Measurements from ENCODE around the gene NCAPD2.

NCAPD2 gene

GRCh38 chr12:6493497-6494257, at the start of gene NCAPD2:
TSS of gene NCAPD2 (plus strand) at chr12:6494102. CDS start at chr12:6495099, 997 bp downstream.
- DNase-seq (ENCODE audit: low read depth): peak; percentile 94

- DNase-seq (ENCODE audit: low read depth): no peak
Observed at GRCh38 chr12:6444704-6445688, 48.9 kb upstream of the NCAPD2 start, which contains the start of gene CD27. TSS of gene CD27 (plus strand) at chr12:6444955. CDS start at chr12:6445096, 141 bp downstream.

- DNase-seq (ENCODE audit: low read depth): no peak
Observed at GRCh38 chr12:6450091-6450868, 43.6 kb upstream of the NCAPD2 start.

- no peak for DNase-seq (ENCODE audit: low read depth)
Observed at GRCh38 chr12:6450869-6451347, 43.0 kb upstream of the NCAPD2 start.

GRCh38 chr12:6451348-6452244, 42.3 kb upstream of the NCAPD2 start, which contains the start of gene TAPBPL:
TSS of gene TAPBPL (plus strand) at chr12:6452042. CDS start at chr12:6452249, 207 bp downstream.
- DNase-seq (ENCODE audit: low read depth): peak; percentile 77

GRCh38 chr12:6452245-6452943, 41.5 kb upstream of the NCAPD2 start:
- DNase-seq (ENCODE audit: low read depth): no peak

GRCh38 chr12:6452944-6453630, 40.8 kb upstream of the NCAPD2 start:
- DNase-seq (ENCODE audit: low read depth): no peak

GRCh38 chr12:6457220-6457945, 36.5 kb upstream of the NCAPD2 start:
- DNase-seq (ENCODE audit: low read depth): no peak

- DNase-seq (ENCODE audit: low read depth): no peak
Observed at GRCh38 chr12:6458281-6459003, 35.5 kb upstream of the NCAPD2 start.

GRCh38 chr12:6459004-6459337, 34.9 kb upstream of the NCAPD2 start:
- DNase-seq (ENCODE audit: low read depth): no peak

- no peak for DNase-seq (ENCODE audit: low read depth)
Observed at GRCh38 chr12:6460751-6461371, 33.0 kb upstream of the NCAPD2 start.

GRCh38 chr12:6461401-6462233, 32.3 kb upstream of the NCAPD2 start:
- peak; percentile 83 for DNase-seq (ENCODE audit: low read depth)

GRCh38 chr12:6462234-6462995, 31.5 kb upstream of the NCAPD2 start:
- DNase-seq (ENCODE audit: low read depth): peak; percentile 41

- DNase-seq (ENCODE audit: low read depth): no peak
Observed at GRCh38 chr12:6463216-6463615, 30.7 kb upstream of the NCAPD2 start.

- DNase-seq (ENCODE audit: low read depth): no peak
Observed at GRCh38 chr12:6463858-6464257, 30.0 kb upstream of the NCAPD2 start.

GRCh38 chr12:6464531-6464930, 29.4 kb upstream of the NCAPD2 start:
- DNase-seq (ENCODE audit: low read depth): no peak
